ENCODE results near the gene CPT1C. TPM values are rescaled to one million over a fixed set of nuclear protein-coding genes. Genes with fewer than 3 reads are reported as not detected.

Gene CPT1C
- total and polyA plus RNA-seq, 2 donors (not counting 3 experiments of a cell fraction or from before 2014, with no cell fraction given) = 45.7 to 80.8 TPM

GRCh38 chr19:49657493-49658138, 33.3 kb upstream of the CPT1C start:
- Histone ChIP-seq H3K4me1 (ENCODE audit: control insufficient read depth, extremely low read depth, insufficient read depth, low read length) (no peaks in the 10 kb centered on the region), H2AFZ (ENCODE audit: low read depth, low read length) (no peak overlapping the region), H3K27ac (ENCODE audit: insufficient read depth, low read depth, low read length) (no peak overlapping the region), H3K4me3 (replicated peaks in 1 of 3; ENCODE audit: insufficient read depth in 1 of 3, low read depth in 1 of 3, low read length in 3 of 3) (no peak overlapping the region), H3K79me2 (ENCODE audit: control insufficient read depth, insufficient read depth, low read length) (no peaks in the 10 kb centered on the region), H3K36me3 (ENCODE audit: control insufficient read depth in 2 of 2, extremely low read depth in 1 of 2, insufficient read depth in 2 of 2, low read length in 2 of 2) (peaks cover 20 to 73% of the 10 kb centered on the region in 2 experiments), H4K20me1 (replicated peaks; ENCODE audit: control insufficient read depth, extremely low read depth, insufficient read depth, low read length) (no peaks in the 10 kb centered on the region), H3K9ac (replicated peaks; ENCODE audit: extremely low read depth, insufficient read depth, low read length) (no peak overlapping the region), H3K4me2 (ENCODE audit: insufficient read depth, low read length) (no peak overlapping the region), H3K9me1 (replicated peaks; ENCODE audit: control insufficient read depth, extremely low read depth, insufficient read depth, low read length) (no peaks in the 10 kb centered on the region), H3K27me3 (ENCODE audit: control insufficient read depth in 2 of 2, insufficient read depth in 2 of 2, low read length in 2 of 2) (no peaks in the 10 kb centered on the region), H3K9me3 (replicated peaks; ENCODE audit: control insufficient read depth, insufficient read depth, low read length) (no peaks in the 10 kb centered on the region)
- CTCF ChIA-PET = interaction anchor here (0.6 to 1.5 kb wide), 3 partner anchors 12 to 24 kb away, joined by 3 to 6 read pairs (median 4); no protein-coding TSS in a partner anchor
- BruUV-seq (replicated peaks) = no TSS peak
- dilution Hi-C loops (cut with MboI; ENCODE audit: extremely low pct_ligation_motif_present, low sequenced_read_pairs) = no loop called here
- FAIRE-seq = no peak
- no peak for TF ChIP-seq POLR2AphosphoS5 (IDR thresholded peaks at IDR 0.05; ENCODE audit: insufficient read depth, low read depth, low read length)
- TF ChIP-seq JUN (IDR thresholded peaks at IDR 0.05; ENCODE audit: borderline replicate concordance, insufficient read depth, insufficient read length, low read depth) = no peak
- no peak for TF ChIP-seq CTCF (IDR thresholded peaks at IDR 0.05; ENCODE audit: extremely low read depth in 1 of 2, insufficient read depth in 1 of 2, low read depth in 1 of 2, low read length in 2 of 2)
- no peak for TF ChIP-seq GATA2 (IDR thresholded peaks at IDR 0.05; ENCODE audit: insufficient read depth, insufficient read length, low read depth, low read length)
- TF ChIP-seq FOS (IDR thresholded peaks at IDR 0.05; ENCODE audit: borderline replicate concordance, insufficient read depth, low read length) = no peak
- TF ChIP-seq POLR2A (IDR thresholded peaks at IDR 0.05; ENCODE audit: low read depth, low read length) = no peak
- TF ChIP-seq MYC (IDR thresholded peaks at IDR 0.05; ENCODE audit: low read depth, low read length) = no peak
- no peak for TF ChIP-seq MAX (IDR thresholded peaks at IDR 0.05; ENCODE audit: insufficient read depth, insufficient read length)
- POLR2A ChIA-PET = no interaction called here
- intact Hi-C loops (cut with micrococcal nuclease) = no loop called here
- no peak for DNase-seq (ENCODE audit: low read depth, low spot score)
